ENCODE data around the gene SEBOX.

SEBOX gene

GRCh38 chr17:28369684-28370034, 4.7 kb upstream of the SEBOX start:
- H3K9me3 ChIP-seq (replicated peaks; ENCODE audit: insufficient read depth, low read length): no peaks in the 10 kb centered on the region
- peaks cover 15% of the 10 kb centered on the region for H3F3A ChIP-seq (ENCODE audit: insufficient read depth, low read length)
- H3K36me3 ChIP-seq (replicated peaks; ENCODE audit: insufficient read depth, low read length): no peaks in the 10 kb centered on the region
- H3K4me2 ChIP-seq (ENCODE audit: low read depth, low read length): no peak overlapping the region
- H3K27ac ChIP-seq (ENCODE audit: low read length): no peak overlapping the region
- H3K9me2 ChIP-seq (replicated peaks; ENCODE audit: insufficient read depth, low read length): no peaks in the 10 kb centered on the region
- no peak for DNase-seq
- no peak overlapping the region for H3K9ac ChIP-seq (ENCODE audit: low read length)
- TF ChIP-seq EZH2phosphoT487 (IDR thresholded peaks at IDR 0.05; ENCODE audit: low read length) (no peak), EZH2 (optimal IDR thresholded peaks at IDR 0.05; ENCODE audit: low read depth, low read length) (no peak), CTCF (IDR thresholded peaks at IDR 0.05; ENCODE audit: low read length) (no peak)
- no peak overlapping the region for H3K4me3 ChIP-seq (ENCODE audit: low read length)
- H3K27me3 ChIP-seq (replicated peaks; ENCODE audit: insufficient read depth, low read length): no peaks in the 10 kb centered on the region
- 0 out of 2 replicates have a peak, but pooled peaks cover 4% of the 10 kb centered on the region for H3K4me1 ChIP-seq (ENCODE audit: low read length)
- no peaks in the 10 kb centered on the region for H3K79me2 ChIP-seq (ENCODE audit: low read length)
- no peak overlapping the region for H2AFZ ChIP-seq (ENCODE audit: low read length)
- no peaks in the 10 kb centered on the region for H4K20me1 ChIP-seq (ENCODE audit: insufficient read depth, low read length)

GRCh38 chr17:28368915-28369683, 4.1 kb upstream of the SEBOX start:
- no peak overlapping the region for H3K9ac ChIP-seq (ENCODE audit: low read length)
- no peaks in the 10 kb centered on the region for H3K27me3 ChIP-seq (replicated peaks; ENCODE audit: insufficient read depth, low read length)
- no peak overlapping the region for H3K27ac ChIP-seq (ENCODE audit: low read length)
- TF ChIP-seq EZH2 (optimal IDR thresholded peaks at IDR 0.05; ENCODE audit: low read depth, low read length) (no peak), EZH2phosphoT487 (IDR thresholded peaks at IDR 0.05; ENCODE audit: low read length) (no peak), CTCF (IDR thresholded peaks at IDR 0.05; ENCODE audit: low read length) (no peak)
- H3K36me3 ChIP-seq (replicated peaks; ENCODE audit: insufficient read depth, low read length): no peaks in the 10 kb centered on the region
- peaks cover 15% of the 10 kb centered on the region for H3F3A ChIP-seq (ENCODE audit: insufficient read depth, low read length)
- no peak for DNase-seq
- H3K4me1 ChIP-seq (ENCODE audit: low read length): 0 out of 2 replicates have a peak, but pooled peaks cover 4% of the 10 kb centered on the region
- H3K9me2 ChIP-seq (replicated peaks; ENCODE audit: insufficient read depth, low read length): no peaks in the 10 kb centered on the region
- no peak overlapping the region for H2AFZ ChIP-seq (ENCODE audit: low read length)
- no peaks in the 10 kb centered on the region for H4K20me1 ChIP-seq (ENCODE audit: insufficient read depth, low read length)
- no peaks in the 10 kb centered on the region for H3K79me2 ChIP-seq (ENCODE audit: low read length)
- no peaks in the 10 kb centered on the region for H3K9me3 ChIP-seq (replicated peaks; ENCODE audit: insufficient read depth, low read length)
- H3K4me3 ChIP-seq (ENCODE audit: low read length): no peak overlapping the region
- no peak overlapping the region for H3K4me2 ChIP-seq (ENCODE audit: low read depth, low read length)

GRCh38 chr17:28368306-28368831, 3.4 kb upstream of the SEBOX start:
- no peaks in the 10 kb centered on the region for H3K27me3 ChIP-seq (replicated peaks; ENCODE audit: insufficient read depth, low read length)

More at GRCh38 chr17:28368306-28368831, 3.4 kb upstream of the SEBOX start:
- no peaks in the 10 kb centered on the region for H3K9me2 ChIP-seq (replicated peaks; ENCODE audit: insufficient read depth, low read length)
- no peak for DNase-seq
- no peaks in the 10 kb centered on the region for H3K36me3 ChIP-seq (replicated peaks; ENCODE audit: insufficient read depth, low read length)
- no peak overlapping the region for H3K9ac ChIP-seq (ENCODE audit: low read length)
- no peak overlapping the region for H3K4me3 ChIP-seq (ENCODE audit: low read length)
- no peak overlapping the region for H3K4me2 ChIP-seq (ENCODE audit: low read depth, low read length)
- no peaks in the 10 kb centered on the region for H3K79me2 ChIP-seq (ENCODE audit: low read length)
- H3K4me1 ChIP-seq (ENCODE audit: low read length): 0 out of 2 replicates have a peak, but pooled peaks cover 4% of the 10 kb centered on the region
- peaks cover 15% of the 10 kb centered on the region for H3F3A ChIP-seq (ENCODE audit: insufficient read depth, low read length)
- no peaks in the 10 kb centered on the region for H4K20me1 ChIP-seq (ENCODE audit: insufficient read depth, low read length)
- no peak overlapping the region for H2AFZ ChIP-seq (ENCODE audit: low read length)
- H3K27ac ChIP-seq (ENCODE audit: low read length): no peak overlapping the region
- TF ChIP-seq EZH2phosphoT487 (IDR thresholded peaks at IDR 0.05; ENCODE audit: low read length) (no peak), EZH2 (optimal IDR thresholded peaks at IDR 0.05; ENCODE audit: low read depth, low read length) (no peak), CTCF (IDR thresholded peaks at IDR 0.05; ENCODE audit: low read length) (no peak)
- H3K9me3 ChIP-seq (replicated peaks; ENCODE audit: insufficient read depth, low read length): no peaks in the 10 kb centered on the region
